DND-41 (cell line): ENCODE measurements around the gene LRRC25.

Source experiments
- ATAC-seq: fragments of 200-7000 bp; cut with Tn5 transposase; 3 replicates; pipeline ENCODE4 v1.9.1; 2021; ENCODE audit warnings: low read depth; ENCODE audit not compliant: insufficient read depth
- DNase-seq: peaks from one replicate; pipeline ENCODE4 v3.0.0-alpha.2; 2020
- H2AFZ ChIP-seq: 2 replicates; pipeline ENCODE4 v1.6.0; 2012; ENCODE audit warnings: low read depth, low read length
- H3K27ac ChIP-seq: 2 replicates; pipeline ENCODE4 v1.5.1; 2012; ENCODE audit warnings: low read length, inconsistent platforms
- H3K27me3 ChIP-seq: fragments of 200-600 bp; sonication (generic); 2 replicates; pipeline ENCODE4 v1.6.0; 2012; ENCODE audit warnings: low read length, mild to moderate bottlenecking, inconsistent platforms; ENCODE audit not compliant: insufficient read depth, poor library complexity
- H3K36me3 ChIP-seq: 2 replicates; pipeline ENCODE4 v1.5.1; 2012; ENCODE audit warnings: low read length, inconsistent platforms; ENCODE audit not compliant: insufficient read depth
- H3K4me1 ChIP-seq: 2 replicates; pipeline ENCODE4 v1.5.1; 2012; ENCODE audit warnings: mild to moderate bottlenecking, low read length; ENCODE audit not compliant: insufficient read depth
- H3K4me2 ChIP-seq: 2 replicates; pipeline ENCODE4 v1.6.0; 2012; ENCODE audit warnings: mild to moderate bottlenecking, moderate library complexity, low read length, inconsistent platforms; ENCODE audit not compliant: insufficient read depth
- H3K4me3 ChIP-seq, 2 experiments: fragments of 200-600 bp in 1 of 2; shearing (Covaris generic) in 1 of 2; 2 replicates each; pipeline ENCODE4 v1.5.1; 2012 to 2016; ENCODE audit warnings: inconsistent platforms in 2 of 2, low read length in 2 of 2, mild to moderate bottlenecking in 2 of 2, low read depth in 1 of 2, moderate library complexity in 1 of 2
- H3K79me2 ChIP-seq: 2 replicates; pipeline ENCODE4 v1.6.0; 2012; ENCODE audit warnings: low read length, inconsistent platforms; ENCODE audit not compliant: insufficient read depth
- H3K9ac ChIP-seq: 2 replicates; pipeline ENCODE4 v1.6.0; 2012; ENCODE audit warnings: low read depth, mild to moderate bottlenecking, inconsistent platforms, low read length, moderate library complexity
- H3K9me3 ChIP-seq: 2 replicates; pipeline ENCODE4 v1.5.1; 2012; ENCODE audit warnings: low read length, moderate library complexity, mild to moderate bottlenecking, inconsistent platforms; ENCODE audit not compliant: insufficient read depth, severe bottlenecking
- H4K20me1 ChIP-seq: 2 replicates; pipeline ENCODE4 v1.6.0; 2012; ENCODE audit warnings: low read length; ENCODE audit not compliant: insufficient read depth
- CTCF ChIP-seq: IDR thresholded peaks from 2 replicates; pipeline ENCODE4 v1.5.1; 2012; ENCODE audit warnings: borderline replicate concordance, low read length, moderate library complexity, mild to moderate bottlenecking; ENCODE audit not compliant: poor library complexity, severe bottlenecking; ENCODE audit errors: extremely low read depth
- EZH2 ChIP-seq: IDR thresholded peaks from 3 replicates; pipeline ENCODE4 v1.6.1; 2012; ENCODE audit warnings: borderline replicate concordance, low read depth, mild to moderate bottlenecking, moderate library complexity, low read length, inconsistent platforms; ENCODE audit not compliant: severe bottlenecking

LRRC25 gene

GRCh38 chr19:18348171-18348570 is 49.3 kb downstream of the LRRC25 start:
- Histone ChIP-seq H3K4me3 (no peak overlapping the region), H3K79me2 (no peaks in the 10 kb centered on the region), H3K4me1 (no peaks in the 10 kb centered on the region), H3K36me3 (no peaks in the 10 kb centered on the region), H2AFZ (no peak overlapping the region), H3K27me3 (no peaks in the 10 kb centered on the region), H3K9ac (no peak overlapping the region), H3K9me3 (no peaks in the 10 kb centered on the region), H4K20me1 (no peaks in the 10 kb centered on the region), H3K27ac (no peak overlapping the region), H3K4me2 (no peak overlapping the region)
- no peak for TF ChIP-seq CTCF
- TF ChIP-seq EZH2: no peak
- no peak for DNase-seq
- ATAC-seq: no peak

- no peak overlapping the region for H3K4me3 ChIP-seq
- TF ChIP-seq EZH2 (no peak), CTCF (no peak)
- no peak overlapping the region for H3K27ac ChIP-seq
- peaks cover 7% of the 10 kb centered on the region for H3K27me3 ChIP-seq
- H3K4me1 ChIP-seq: no peaks in the 10 kb centered on the region
- no peak for ATAC-seq
- H3K4me2 ChIP-seq: no peak overlapping the region
- no peaks in the 10 kb centered on the region for H4K20me1 ChIP-seq
- H3K9ac ChIP-seq: no peak overlapping the region
- no peak overlapping the region for H2AFZ ChIP-seq
- no peaks in the 10 kb centered on the region for H3K9me3 ChIP-seq
- no peak for DNase-seq
- H3K36me3 ChIP-seq: no peaks in the 10 kb centered on the region
- H3K79me2 ChIP-seq: no peaks in the 10 kb centered on the region
These were observed 51.3 kb downstream of the LRRC25 start for GRCh38 chr19:18346091-18346490.

- no peak for ATAC-seq
- H2AFZ ChIP-seq: no peak overlapping the region
These were observed 52.1 kb downstream of the LRRC25 start for GRCh38 chr19:18345296-18345695.

More at GRCh38 chr19:18345296-18345695, 52.1 kb downstream of the LRRC25 start:
- H3K9ac ChIP-seq: no peak overlapping the region
- H3K4me3 ChIP-seq: no peak overlapping the region
- peaks cover 15% of the 10 kb centered on the region for H3K27me3 ChIP-seq
- no peaks in the 10 kb centered on the region for H4K20me1 ChIP-seq
- H3K79me2 ChIP-seq: no peaks in the 10 kb centered on the region
- H3K27ac ChIP-seq: no peak overlapping the region
- H3K9me3 ChIP-seq: no peaks in the 10 kb centered on the region
- DNase-seq: no peak
- no peak for TF ChIP-seq CTCF
- H3K4me1 ChIP-seq: peaks cover 7% of the 10 kb centered on the region
- no peaks in the 10 kb centered on the region for H3K36me3 ChIP-seq
- H3K4me2 ChIP-seq: no peak overlapping the region
